GM12878 (cell line): ENCODE results near the gene KCNJ14. TPM values are rescaled to one million over a fixed set of nuclear protein-coding genes. Genes with fewer than 3 reads are reported as not detected.

ENCODE experiments used
- ATAC-seq: fragments of 200-7000 bp; cut with Tn5 transposase; 3 replicates; pipeline ENCODE4 v1.9.1; 2020; ENCODE audit warnings: mild to moderate bottlenecking, moderate library complexity
- BruUV-seq: library from RNA; stranded (reverse); fragments of 400-500 nt; replicated peaks from 2 replicates; lab custom pipeline; 2021; lab: Mats Ljungman, UMichigan
- CTCF ChIA-PET: fragments of 300-600 bp; sonication (Branson Sonifier 250); formaldehyde crosslinking; extraction: SDS; loops from one replicate; lab custom pipeline; 2021; ENCODE audit warnings: inconsistent platforms; lab: Yijun Ruan, JAX
- POLR2A ChIA-PET: fragments of 350-600 bp; formaldehyde crosslinking; extraction: SDS; loops from one replicate; lab custom pipeline; 2021; ENCODE audit warnings: inconsistent platforms; lab: Charles Lee
- RAD21 ChIA-PET: fragments of 300-600 bp; sonication (Branson Sonifier 250); formaldehyde crosslinking; loops from one replicate; lab custom pipeline; 2023; ENCODE audit warnings: antibody characterized with exemption; ENCODE audit not compliant: unreplicated experiment; lab: Charles Lee
- SMC1A ChIA-PET: fragments of 300-600 bp; sonication (Branson Sonifier 250); formaldehyde crosslinking; loops from one replicate; lab custom pipeline; 2023; ENCODE audit not compliant: unreplicated experiment, uncharacterized antibody; lab: Charles Lee
- DNase-seq: peaks from one replicate; pipeline ENCODE4 v3.0.0-alpha.2; 2011; ENCODE audit warnings: low read depth, low spot score
- FAIRE-seq: peaks from 3 replicates; lab custom pipeline; 2011; peaks lifted over from hg19 to GRCh38; lab: Jason Lieb, UNC
- H2AFZ ChIP-seq: 2 replicates; pipeline ENCODE4 v1.6.0; 2011; ENCODE audit warnings: low read depth, low read length, control low read depth; ENCODE audit not compliant: control insufficient read depth
- H3K27ac ChIP-seq: 2 replicates; pipeline ENCODE4 v1.5.1; 2011; ENCODE audit warnings: control low read depth; ENCODE audit not compliant: control insufficient read depth, insufficient read depth
- H3K27me3 ChIP-seq, 2 experiments: replicated peaks in 1 of 2; 2 replicates each; pipeline versions ENCODE4 v1.6.0 to v1.6.1; 2011; ENCODE audit warnings: low read length in 1 of 2; ENCODE audit not compliant: control insufficient read depth in 2 of 2, insufficient read depth in 2 of 2
- H3K36me3 ChIP-seq, 2 experiments: 2 replicates each; pipeline ENCODE4 v1.5.1; 2011; ENCODE audit warnings: low read length in 1 of 2; ENCODE audit not compliant: control insufficient read depth in 2 of 2, insufficient read depth in 2 of 2
- H3K4me1 ChIP-seq: 2 replicates; pipeline ENCODE4 v1.6.1; 2011; ENCODE audit warnings: mild to moderate bottlenecking, low read length, moderate library complexity, mixed read lengths; ENCODE audit not compliant: control insufficient read depth, insufficient read depth
- H3K4me2 ChIP-seq: 2 replicates; pipeline ENCODE4 v1.6.0; 2011; ENCODE audit warnings: control low read depth; ENCODE audit not compliant: control insufficient read depth, insufficient read depth
- H3K4me3 ChIP-seq: fragments of 200-600 bp; sonication (generic); 2 replicates; pipeline ENCODE4 v1.5.1; 2016
- H3K79me2 ChIP-seq: 2 replicates; pipeline ENCODE4 v1.6.0; 2011; ENCODE audit warnings: low read length; ENCODE audit not compliant: control insufficient read depth, insufficient read depth
- H3K9ac ChIP-seq: 2 replicates; pipeline ENCODE4 v1.8.0; 2011; ENCODE audit warnings: low read length, control low read depth, mixed read lengths; ENCODE audit not compliant: control insufficient read depth, insufficient read depth
- H3K9me3 ChIP-seq: replicated peaks from 3 replicates; pipeline ENCODE4 v1.5.1; 2011; ENCODE audit warnings: mild to moderate bottlenecking, low read length; ENCODE audit not compliant: control insufficient read depth, insufficient read depth
- H4K20me1 ChIP-seq: 2 replicates; pipeline ENCODE4 v1.6.0; 2011; ENCODE audit not compliant: control insufficient read depth, insufficient read depth
- HDAC6 ChIP-seq: fragments of 200-600 bp; sonication (generic); IDR thresholded peaks from one replicate; pipeline ENCODE4 v1.8.0; 2017; ENCODE audit warnings: antibody characterized with exemption; ENCODE audit not compliant: unreplicated experiment
- KDM1A ChIP-seq: fragments of 200-600 bp; sonication (generic); IDR thresholded peaks from 2 replicates; pipeline ENCODE4 v1.6.1; 2016; ENCODE audit warnings: borderline replicate concordance
- PAX5 ChIP-seq: IDR thresholded peaks from 2 replicates; pipeline ENCODE4 v1.6.1; 2011; ENCODE audit warnings: low read depth, low read length, borderline replicate concordance
- SRF ChIP-seq, 2 experiments: IDR thresholded peaks; 2 replicates each; pipeline ENCODE4 v1.6.1; 2011; ENCODE audit warnings: low read depth in 2 of 2, low read length in 2 of 2, mild to moderate bottlenecking in 1 of 2, moderate library complexity in 1 of 2
- ZNF622 ChIP-seq: fragments of 450-650 bp; IDR thresholded peaks from 2 replicates; pipeline ENCODE4 v1.6.1; 2017; ENCODE audit warnings: mild to moderate bottlenecking, inconsistent platforms
- WGBS: methylation state at CpG from one replicate; pipeline ENCODE4 v1.1.6; 2016; ENCODE audit warnings: low lambda C conversion rate; ENCODE audit not compliant: insufficient replicate concordance, insufficient coverage; ENCODE audit errors: missing lambda C conversion rate; 5-methylcytosine and 5-hydroxymethylcytosine counted together
- in situ Hi-C: fragments of 300-500 bp; cut with MboI; formaldehyde crosslinking; loops from 9 replicates; pipeline ENCODE4 v1.14.3; 2018; ENCODE audit warnings: mixed read lengths
- intact Hi-C: fragments of 100-400 bp; cut with micrococcal nuclease; formaldehyde crosslinking; loops from one replicate; pipeline ENCODE4 v1.14.2; 2022; ENCODE audit not compliant: unreplicated experiment
- polyA plus RNA-seq, 11 experiments: library from polyadenylated mRNA; depleted of rRNA in 4 of 11; unstranded in 6 of 11; stranded (reverse) in 5 of 11; fragments of >200 nt; fragmentation: Nextera tagmentation in 4 of 11; fragmentation: Illumina TruSeq in 1 of 11; extraction: Ambion mirVana in 4 of 11; extraction: Trizol in 1 of 11; gene quantifications; 1 replicate in 1 of 11; 2 replicates in 10 of 11; pipeline versions ENCODE4 v1.2.1 to v1.2.3, GENCODE V29; 2011 to 2016; ENCODE audit warnings: inconsistent platforms in 2 of 11, missing spikeins in 2 of 11, low read depth in 1 of 11
- total RNA-seq, 4 experiments: library from RNA; depleted of rRNA in 3 of 4; stranded (reverse); fragments of >200 nt in 3 of 4; fragmentation: Illumina TruSeq in 1 of 4; extraction: Trizol in 1 of 4; gene quantifications; 2 replicates each; pipeline versions ENCODE4 v1.2.1 to v1.2.3, GENCODE V29; 2013 to 2021
- TF ChIP-seq, protein P1 (sequence below): IDR thresholded peaks from 2 replicates; pipeline ENCODE4 v1.6.1; 2011; ENCODE audit warnings: mild to moderate bottlenecking, low read depth, low read length, moderate library complexity; ENCODE audit not compliant: insufficient replicate concordance
- TF ChIP-seq, protein P2 (sequence below): IDR thresholded peaks from 2 replicates; pipeline ENCODE4 v1.6.1; 2012; ENCODE audit warnings: improper control_type of control experiment, low read depth, low read length; ENCODE audit not compliant: insufficient replicate concordance
- TF ChIP-seq, protein P3 (sequence below): fragments of 450-650 bp; IDR thresholded peaks from 2 replicates; pipeline ENCODE4 v1.6.1; 2017; ENCODE audit warnings: mild to moderate bottlenecking
- TF ChIP-seq, protein P4 (sequence below): IDR thresholded peaks from 2 replicates; pipeline ENCODE4 v1.6.1; 2011; ENCODE audit warnings: borderline replicate concordance, low read depth, mild to moderate bottlenecking, moderate library complexity, low read length; ENCODE audit not compliant: insufficient read depth, poor library complexity, severe bottlenecking

Gene KCNJ14
- total and polyA plus RNA-seq, 10 of the 15 experiments (the other 5 are each of a cell fraction or from before 2014, with no cell fraction given): 0.24 to 1.4 (median 0.42) TPM

DNA sequence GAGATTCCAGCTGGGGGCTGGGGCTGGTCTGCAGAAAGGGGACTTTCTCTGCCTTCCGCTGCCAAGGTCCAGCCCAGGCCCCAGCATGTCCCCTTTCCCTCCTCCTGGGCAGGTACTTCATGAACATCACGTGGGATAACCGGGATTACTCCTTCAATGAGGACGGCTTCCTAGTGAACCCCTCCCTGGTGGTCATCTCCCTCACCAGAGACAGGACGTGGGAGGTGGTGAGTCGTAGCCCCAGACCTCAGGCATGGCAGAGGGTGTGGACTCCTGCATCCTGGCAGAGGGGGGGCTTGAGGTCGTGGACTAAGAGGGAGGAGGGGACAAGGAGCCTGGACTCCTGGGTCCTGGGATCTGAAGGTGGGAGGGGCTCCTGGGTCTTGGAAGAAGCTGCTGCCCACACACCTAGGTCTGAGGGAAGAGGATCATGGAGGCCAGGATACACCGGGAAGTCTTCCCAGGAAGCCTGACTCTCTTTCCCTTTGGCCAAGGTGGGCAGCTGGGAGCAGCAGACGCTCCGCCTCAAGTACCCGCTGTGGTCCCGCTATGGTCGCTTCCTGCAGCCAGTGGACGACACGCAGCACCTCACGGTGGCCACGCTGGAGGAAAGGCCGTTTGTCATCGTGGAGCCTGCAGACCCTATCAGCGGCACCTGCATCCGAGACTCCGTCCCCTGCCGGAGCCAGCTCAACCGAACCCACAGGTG, 41.3 kb upstream of the KCNJ14 start:
- RAD21 ChIA-PET: no interaction called here
- WGBS: 44% methylated on average over 23 of the region's 24 CpGs
- H3K4me2 ChIP-seq: no peak overlapping the region
- CTCF ChIA-PET: interaction anchor here (1.2 kb wide), 2 partner anchors 23 to 176 kb away, joined by 3 read pairs; partner anchors contain the start of gene KDELR1
- ATAC-seq (no peak), DNase-seq (no peak), FAIRE-seq (no peak)
- no peak overlapping the region for H3K27ac ChIP-seq
- H3K4me3 ChIP-seq: no peak overlapping the region
- in situ Hi-C loops (no loop called here), intact Hi-C loops (no loop called here)
- H3K9me3 ChIP-seq: no peaks in the 10 kb centered on the region
- SMC1A ChIA-PET: interaction anchor here (1.1 kb wide), 1 partner anchor 8 kb away, joined by 3 read pairs; no protein-coding TSS in a partner anchor
- no TSS peak for BruUV-seq
- POLR2A ChIA-PET: interaction anchor here (0.5 to 1.0 kb wide), 2 partner anchors 10 to 50 kb away, joined by 3 to 5 read pairs; partner anchors contain the start of genes SYNGR4 and TMEM143
- H3K9ac ChIP-seq: no peak overlapping the region
- no peak overlapping the region for H2AFZ ChIP-seq
- H3K79me2 ChIP-seq: no peaks in the 10 kb centered on the region
- H3K27me3 ChIP-seq: no peaks in the 10 kb centered on the region; a peak in 1 of 4 replicates
- no peaks in the 10 kb centered on the region for H4K20me1 ChIP-seq
- no peaks in the 10 kb centered on the region for H3K36me3 ChIP-seq
- peaks cover 8% of the 10 kb centered on the region for H3K4me1 ChIP-seq
- TF ChIP-seq, protein P1, sequence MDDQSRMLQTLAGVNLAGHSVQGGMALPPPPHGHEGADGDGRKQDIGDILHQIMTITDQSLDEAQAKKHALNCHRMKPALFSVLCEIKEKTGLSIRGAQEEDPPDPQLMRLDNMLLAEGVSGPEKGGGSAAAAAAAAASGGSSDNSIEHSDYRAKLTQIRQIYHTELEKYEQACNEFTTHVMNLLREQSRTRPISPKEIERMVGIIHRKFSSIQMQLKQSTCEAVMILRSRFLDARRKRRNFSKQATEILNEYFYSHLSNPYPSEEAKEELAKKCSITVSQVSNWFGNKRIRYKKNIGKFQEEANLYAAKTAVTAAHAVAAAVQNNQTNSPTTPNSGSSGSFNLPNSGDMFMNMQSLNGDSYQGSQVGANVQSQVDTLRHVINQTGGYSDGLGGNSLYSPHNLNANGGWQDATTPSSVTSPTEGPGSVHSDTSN: no peak
- TF ChIP-seq, protein P2, sequence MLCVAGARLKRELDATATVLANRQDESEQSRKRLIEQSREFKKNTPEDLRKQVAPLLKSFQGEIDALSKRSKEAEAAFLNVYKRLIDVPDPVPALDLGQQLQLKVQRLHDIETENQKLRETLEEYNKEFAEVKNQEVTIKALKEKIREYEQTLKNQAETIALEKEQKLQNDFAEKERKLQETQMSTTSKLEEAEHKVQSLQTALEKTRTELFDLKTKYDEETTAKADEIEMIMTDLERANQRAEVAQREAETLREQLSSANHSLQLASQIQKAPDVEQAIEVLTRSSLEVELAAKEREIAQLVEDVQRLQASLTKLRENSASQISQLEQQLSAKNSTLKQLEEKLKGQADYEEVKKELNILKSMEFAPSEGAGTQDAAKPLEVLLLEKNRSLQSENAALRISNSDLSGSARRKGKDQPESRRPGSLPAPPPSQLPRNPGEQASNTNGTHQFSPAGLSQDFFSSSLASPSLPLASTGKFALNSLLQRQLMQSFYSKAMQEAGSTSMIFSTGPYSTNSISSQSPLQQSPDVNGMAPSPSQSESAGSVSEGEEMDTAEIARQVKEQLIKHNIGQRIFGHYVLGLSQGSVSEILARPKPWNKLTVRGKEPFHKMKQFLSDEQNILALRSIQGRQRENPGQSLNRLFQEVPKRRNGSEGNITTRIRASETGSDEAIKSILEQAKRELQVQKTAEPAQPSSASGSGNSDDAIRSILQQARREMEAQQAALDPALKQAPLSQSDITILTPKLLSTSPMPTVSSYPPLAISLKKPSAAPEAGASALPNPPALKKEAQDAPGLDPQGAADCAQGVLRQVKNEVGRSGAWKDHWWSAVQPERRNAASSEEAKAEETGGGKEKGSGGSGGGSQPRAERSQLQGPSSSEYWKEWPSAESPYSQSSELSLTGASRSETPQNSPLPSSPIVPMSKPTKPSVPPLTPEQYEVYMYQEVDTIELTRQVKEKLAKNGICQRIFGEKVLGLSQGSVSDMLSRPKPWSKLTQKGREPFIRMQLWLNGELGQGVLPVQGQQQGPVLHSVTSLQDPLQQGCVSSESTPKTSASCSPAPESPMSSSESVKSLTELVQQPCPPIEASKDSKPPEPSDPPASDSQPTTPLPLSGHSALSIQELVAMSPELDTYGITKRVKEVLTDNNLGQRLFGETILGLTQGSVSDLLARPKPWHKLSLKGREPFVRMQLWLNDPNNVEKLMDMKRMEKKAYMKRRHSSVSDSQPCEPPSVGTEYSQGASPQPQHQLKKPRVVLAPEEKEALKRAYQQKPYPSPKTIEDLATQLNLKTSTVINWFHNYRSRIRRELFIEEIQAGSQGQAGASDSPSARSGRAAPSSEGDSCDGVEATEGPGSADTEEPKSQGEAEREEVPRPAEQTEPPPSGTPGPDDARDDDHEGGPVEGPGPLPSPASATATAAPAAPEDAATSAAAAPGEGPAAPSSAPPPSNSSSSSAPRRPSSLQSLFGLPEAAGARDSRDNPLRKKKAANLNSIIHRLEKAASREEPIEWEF: no peak
- TF ChIP-seq KDM1A: no peak
- TF ChIP-seq SRF (IDR thresholded peaks at IDR 0.05; ENCODE audit: low read depth in 2 of 2, low read length in 2 of 2): no peak
- TF ChIP-seq HDAC6: no peak
- TF ChIP-seq PAX5: no peak
- TF ChIP-seq, protein P3, sequence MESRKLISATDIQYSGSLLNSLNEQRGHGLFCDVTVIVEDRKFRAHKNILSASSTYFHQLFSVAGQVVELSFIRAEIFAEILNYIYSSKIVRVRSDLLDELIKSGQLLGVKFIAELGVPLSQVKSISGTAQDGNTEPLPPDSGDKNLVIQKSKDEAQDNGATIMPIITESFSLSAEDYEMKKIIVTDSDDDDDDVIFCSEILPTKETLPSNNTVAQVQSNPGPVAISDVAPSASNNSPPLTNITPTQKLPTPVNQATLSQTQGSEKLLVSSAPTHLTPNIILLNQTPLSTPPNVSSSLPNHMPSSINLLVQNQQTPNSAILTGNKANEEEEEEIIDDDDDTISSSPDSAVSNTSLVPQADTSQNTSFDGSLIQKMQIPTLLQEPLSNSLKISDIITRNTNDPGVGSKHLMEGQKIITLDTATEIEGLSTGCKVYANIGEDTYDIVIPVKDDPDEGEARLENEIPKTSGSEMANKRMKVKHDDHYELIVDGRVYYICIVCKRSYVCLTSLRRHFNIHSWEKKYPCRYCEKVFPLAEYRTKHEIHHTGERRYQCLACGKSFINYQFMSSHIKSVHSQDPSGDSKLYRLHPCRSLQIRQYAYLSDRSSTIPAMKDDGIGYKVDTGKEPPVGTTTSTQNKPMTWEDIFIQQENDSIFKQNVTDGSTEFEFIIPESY: no peak
- TF ChIP-seq ZNF622: no peak
- TF ChIP-seq, protein P4, sequence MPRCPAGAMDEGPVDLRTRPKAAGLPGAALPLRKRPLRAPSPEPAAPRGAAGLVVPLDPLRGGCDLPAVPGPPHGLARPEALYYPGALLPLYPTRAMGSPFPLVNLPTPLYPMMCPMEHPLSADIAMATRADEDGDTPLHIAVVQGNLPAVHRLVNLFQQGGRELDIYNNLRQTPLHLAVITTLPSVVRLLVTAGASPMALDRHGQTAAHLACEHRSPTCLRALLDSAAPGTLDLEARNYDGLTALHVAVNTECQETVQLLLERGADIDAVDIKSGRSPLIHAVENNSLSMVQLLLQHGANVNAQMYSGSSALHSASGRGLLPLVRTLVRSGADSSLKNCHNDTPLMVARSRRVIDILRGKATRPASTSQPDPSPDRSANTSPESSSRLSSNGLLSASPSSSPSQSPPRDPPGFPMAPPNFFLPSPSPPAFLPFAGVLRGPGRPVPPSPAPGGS: no peak
